K562 (cell line): ENCODE data around the gene SSU72. TPM values are rescaled to one million over a fixed set of nuclear protein-coding genes. Genes with fewer than 3 reads are reported as not detected.
A peak's percentile ranks its signal among the peaks of the same experiment; 100 is the strongest.

Source experiments
- ATAC-seq: fragments of 200-7000 bp; cut with Tn5 transposase; 3 replicates; pipeline ENCODE4 v1.9.1; 2020; ENCODE audit warnings: moderate library complexity
- BruUV-seq: library from RNA; stranded (reverse); fragments of 400-500 nt; replicated peaks from 2 replicates; lab custom pipeline; 2021; lab: Mats Ljungman, UMichigan
- CTCF ChIA-PET: fragments of 300-600 bp; formaldehyde crosslinking; extraction: SDS; loops from one replicate; lab custom pipeline; 2021; ENCODE audit warnings: low intra/inter-chr PET ratio; lab: Yijun Ruan, JAX
- POLR2A ChIA-PET: fragments of 300-600, 350-650 bp; sonication (Branson Sonifier 250); formaldehyde crosslinking; extraction: SDS; loops from one replicate; lab custom pipeline; 2021; ENCODE audit warnings: antibody characterized with exemption, inconsistent platforms; lab: Yijun Ruan, JAX
- DNase-seq, 4 experiments: peaks; one replicate each; pipeline versions ENCODE4 v3.0.0 to v3.0.0-alpha.2; 2011 to 2018; ENCODE audit warnings: low spot score in 3 of 4, mixed read lengths in 3 of 4; ENCODE audit errors: extremely low read depth in 1 of 4
- FAIRE-seq: peaks from 2 replicates; lab custom pipeline; 2011; peaks lifted over from hg19 to GRCh38; lab: Jason Lieb, UNC
- H2AFZ ChIP-seq: 2 replicates; pipeline ENCODE4 v1.6.0; 2011; ENCODE audit warnings: low read depth, low read length, control low read depth, inconsistent platforms
- H3K27ac ChIP-seq: fragments of 200-600 bp; 3 replicates; pipeline ENCODE4 v1.8.0; 2011; ENCODE audit warnings: low read depth, mild to moderate bottlenecking, control low read depth, inconsistent platforms, low read length, moderate library complexity, mixed read lengths; ENCODE audit errors: extremely low read depth
- H3K27me3 ChIP-seq, 2 experiments: fragments of 300-600 bp in 1 of 2; 2 replicates in 1 of 2; 3 replicates in 1 of 2; pipeline versions ENCODE4 v1.6.0 to v1.8.0; 2011; ENCODE audit warnings: inconsistent platforms in 2 of 2, low read length in 2 of 2, mild to moderate bottlenecking in 1 of 2, mixed read lengths in 1 of 2, moderate library complexity in 1 of 2; ENCODE audit not compliant: control insufficient read depth in 2 of 2, insufficient read depth in 2 of 2
- H3K36me3 ChIP-seq: fragments of 300-600 bp; 3 replicates; pipeline ENCODE4 v1.8.0; 2011; ENCODE audit warnings: mild to moderate bottlenecking, low read length, inconsistent platforms; ENCODE audit not compliant: control insufficient read depth, insufficient read depth
- H3K4me1 ChIP-seq, 2 experiments: fragments of 200-600 bp in 1 of 2; replicated peaks in 1 of 2; 2 replicates in 1 of 2; 3 replicates in 1 of 2; pipeline versions ENCODE4 v1.5.1 to v1.8.0; 2011; ENCODE audit warnings: inconsistent platforms in 2 of 2, low read length in 2 of 2, mild to moderate bottlenecking in 1 of 2, mixed read lengths in 1 of 2, moderate library complexity in 1 of 2; ENCODE audit not compliant: control insufficient read depth in 2 of 2, insufficient read depth in 2 of 2
- H3K4me2 ChIP-seq: 2 replicates; pipeline ENCODE4 v1.6.1; 2011; ENCODE audit warnings: low read length, control low read depth, inconsistent platforms, mixed read lengths; ENCODE audit not compliant: insufficient read depth
- H3K4me3 ChIP-seq: fragments of 200-600 bp; sonication (generic), shearing (Covaris generic); 2 replicates; pipeline ENCODE4 v1.5.1; 2016; ENCODE audit warnings: control low read depth, inconsistent platforms
- H3K79me2 ChIP-seq: fragments of 200-600 bp; 3 replicates; pipeline ENCODE4 v1.8.0; 2011; ENCODE audit warnings: low read length, inconsistent platforms; ENCODE audit not compliant: control insufficient read depth, insufficient read depth
- H3K9ac ChIP-seq, 2 experiments: 2 replicates each; pipeline versions ENCODE4 v1.6.0 to v1.6.1; 2011; ENCODE audit warnings: low read depth in 2 of 2, low read length in 2 of 2, control low read depth in 1 of 2, inconsistent platforms in 1 of 2, mild to moderate bottlenecking in 1 of 2, mixed read lengths in 1 of 2; ENCODE audit not compliant: insufficient read depth in 1 of 2
- H3K9me1 ChIP-seq: one replicate; pipeline ENCODE4 v1.6.0; 2011; ENCODE audit warnings: inconsistent platforms, mild to moderate bottlenecking, low read length, moderate library complexity; ENCODE audit not compliant: control insufficient read depth, insufficient read depth
- H3K9me3 ChIP-seq: replicated peaks from 2 replicates; pipeline ENCODE4 v1.5.1; 2011; ENCODE audit warnings: low read depth, low read length, inconsistent platforms; ENCODE audit not compliant: control insufficient read depth, insufficient read depth
- H4K20me1 ChIP-seq: replicated peaks from 2 replicates; pipeline ENCODE4 v1.6.1; 2011; ENCODE audit warnings: low read length, inconsistent platforms, mixed read lengths; ENCODE audit not compliant: control insufficient read depth, insufficient read depth
- FOXJ3 ChIP-seq: sonication (generic); formaldehyde crosslinking; IDR thresholded peaks from 2 replicates; pipeline ENCODE4 v1.4.0; 2020; ENCODE audit warnings: mild to moderate bottlenecking, missing genetic modification reagents
- KAT7 ChIP-seq: sonication (generic); formaldehyde crosslinking; IDR thresholded peaks from 2 replicates; pipeline ENCODE4 v1.8.0; 2022; ENCODE audit warnings: missing genetic modification reagents, mild to moderate bottlenecking, borderline replicate concordance
- LARP7 ChIP-seq: fragments of 450-650 bp; IDR thresholded peaks from 2 replicates; pipeline ENCODE4 v1.6.1; 2016
- MEF2A ChIP-seq: IDR thresholded peaks from 2 replicates; pipeline ENCODE4 v1.6.1; 2011; ENCODE audit warnings: low read depth, mild to moderate bottlenecking, low read length, moderate library complexity; ENCODE audit not compliant: control insufficient read depth
- SP2 ChIP-seq: IDR thresholded peaks from 2 replicates; pipeline ENCODE4 v1.6.1; 2011; ENCODE audit warnings: mild to moderate bottlenecking, low read depth, low read length, moderate library complexity; ENCODE audit not compliant: poor library complexity, severe bottlenecking; ENCODE audit errors: extremely low read depth
- ZBTB8A ChIP-seq: fragments of 450-650 bp; IDR thresholded peaks from 2 replicates; pipeline ENCODE4 v1.6.1; 2018; ENCODE audit warnings: mild to moderate bottlenecking, moderate library complexity; ENCODE audit not compliant: partially characterized antibody
- ZNF124 ChIP-seq: sonication (generic); formaldehyde crosslinking; IDR thresholded peaks from 2 replicates; pipeline ENCODE4 v1.8.1; 2022; ENCODE audit warnings: missing genetic modification reagents
- ZNF197 ChIP-seq: fragments of 200-800 bp; sonication (Bioruptor generic); IDR thresholded peaks from 2 replicates; pipeline ENCODE4 v1.6.1; 2016; ENCODE audit warnings: low read depth, missing genetic modification characterization, missing compliant biosample characterization
- WGBS: fragments of 100-300 bp; shearing (Covaris generic); methylation state at CpG from one replicate; pipeline ENCODE4 v1.1.6; 2016; ENCODE audit warnings: low coverage, mixed read lengths; ENCODE audit not compliant: insufficient coverage; ENCODE audit errors: missing lambda C conversion rate; 5-methylcytosine and 5-hydroxymethylcytosine counted together
- in situ Hi-C: fragments of 300-500 bp; cut with MboI; formaldehyde crosslinking; loops from 4 replicates; pipeline ENCODE4 v1.15.0; 2018; ENCODE audit warnings: inconsistent platforms, mixed read lengths
- intact Hi-C: fragments of 100-400 bp; cut with micrococcal nuclease; formaldehyde crosslinking; loops from 2 replicates; pipeline ENCODE4 v1.14.2; 2022
- polyA plus RNA-seq, 8 experiments: library from polyadenylated mRNA; depleted of rRNA in 4 of 8; stranded (reverse) in 5 of 8; unstranded in 3 of 8; fragments of >200 nt; fragmentation: Nextera tagmentation in 2 of 8; fragmentation: Illumina TruSeq in 1 of 8; extraction: Ambion mirVana in 2 of 8; extraction: Trizol in 1 of 8; gene quantifications; 2 replicates each; pipeline versions ENCODE4 v1.2.1 to v1.2.3, GENCODE V29; 2011 to 2014; ENCODE audit warnings: inconsistent platforms in 1 of 8, missing spikeins in 1 of 8
- total RNA-seq, 7 experiments: library from RNA; depleted of rRNA in 6 of 7; stranded (reverse); fragments of >200 nt in 6 of 7; fragmentation: Illumina TruSeq in 2 of 7; extraction: Trizol in 2 of 7; gene quantifications; 2 replicates each; pipeline versions ENCODE4 v1.2.1 to v1.2.3, GENCODE V29; 2011 to 2021; ENCODE audit warnings: low replicate concordance in 1 of 7

SSU72 gene
- total and polyA plus RNA-seq, 9 of the 15 experiments (the other 6 are each of a cell fraction or from before 2014, with no cell fraction given) = 70.8 to 201 (median 94.6) TPM

GRCh38 chr1:1599030-1599934, 24.6 kb upstream of the SSU72 start (continued):
- TF ChIP-seq ZBTB8A (no peak), KAT7 (CRISPR knock-in tag) (no peak), MEF2A (no peak), FOXJ3 (CRISPR knock-in tag) (no peak), LARP7 (no peak), ZNF197 (no peak)
- TF ChIP-seq, all 486 proteins: peak for 64

DNA sequence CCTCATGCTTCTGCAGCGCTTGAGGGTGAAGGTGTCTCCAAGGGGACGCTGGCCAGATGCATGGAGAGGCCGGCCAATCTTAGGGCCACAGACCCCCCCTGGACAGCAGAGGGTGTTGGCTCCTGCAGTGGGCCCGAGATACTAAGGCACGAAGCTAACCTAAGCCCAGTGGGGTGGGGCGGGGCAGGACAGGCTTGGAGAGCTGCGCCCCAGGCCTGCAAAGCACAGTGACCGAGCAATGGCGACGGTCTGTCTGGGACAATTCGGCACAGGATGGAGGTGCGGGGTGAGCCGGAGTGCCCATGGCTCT, 24.0 kb upstream of the SSU72 start:
- 87% methylated on average over 12 of the region's 13 CpGs for WGBS
- intact Hi-C loops = no loop called here

More for the DNA sequence above, 24.0 kb upstream of the SSU72 start:
- ATAC-seq (no peak), DNase-seq (no peak), FAIRE-seq (no peak)
- Histone ChIP-seq H3K4me2 (no peak overlapping the region), H3K79me2 (no peaks in the 10 kb centered on the region; the same call in 2 of the 3 replicates), H4K20me1 (no peaks in the 10 kb centered on the region; the same call in 1 of the 2 replicates), H3K4me1 (peaks cover 20 to 80% of the 10 kb centered on the region in 2 experiments; a peak in 4 of 5 replicates), H3K9ac (no peak overlapping the region), H3K9me1 (no peaks in the 10 kb centered on the region), H3K27ac (no peak overlapping the region), H3K36me3 (no peaks in the 10 kb centered on the region), H3K4me3 (no peak overlapping the region), H3K9me3 (no peaks in the 10 kb centered on the region), H3K27me3 (no peaks in the 10 kb centered on the region), H2AFZ (no peak overlapping the region)
- ChIA-PET CTCF (no interaction called here), POLR2A (interaction anchor here (0.6 to 2.2 kb wide), 3 partner anchors 15 to 71 kb away, joined by 3 to 13 read pairs (median 4); no protein-coding TSS in a partner anchor)
- TF ChIP-seq ZNF124 (CRISPR knock-in tag) (peak; percentile 9; the same call in 1 of the 2 replicates), SP2 (no peak)
- BruUV-seq = no TSS peak
- in situ Hi-C loops = no loop called here
